HepG2 (cell line): ENCODE results near the gene VAMP2. TPM values are rescaled to one million over a fixed set of nuclear protein-coding genes. Genes with fewer than 3 reads are reported as not detected.

ENCODE experiments used
- ADNP ChIP-seq: sonication (generic); formaldehyde crosslinking; IDR thresholded peaks from 2 replicates; pipeline ENCODE4 v1.4.0; 2020; ENCODE audit warnings: missing genetic modification reagents
- ESRRA ChIP-seq: sonication (generic); formaldehyde crosslinking; IDR thresholded peaks from 2 replicates; pipeline ENCODE4 v1.5.1; 2020; ENCODE audit warnings: mild to moderate bottlenecking, low read depth, missing genetic modification reagents
- ETV6 ChIP-seq: sonication (generic); formaldehyde crosslinking; conservative IDR thresholded peaks from 2 replicates; pipeline ENCODE4 v1.4.0; 2020; ENCODE audit warnings: missing genetic modification reagents
- HCFC1 ChIP-seq: fragments of 150-350 bp; IDR thresholded peaks from 2 replicates; pipeline ENCODE4 v1.6.1; 2014; ENCODE audit warnings: low read depth, low read length
- MAZ ChIP-seq, 2 experiments: sonication (generic) in 1 of 2; formaldehyde crosslinking in 1 of 2; IDR thresholded peaks; 2 replicates each; pipeline versions ENCODE4 v1.5.0 to v1.6.1; 2012 to 2020; ENCODE audit warnings: low read depth in 2 of 2, mild to moderate bottlenecking in 2 of 2, borderline replicate concordance in 1 of 2, improper control_type of control experiment in 1 of 2, low read length in 1 of 2, missing genetic modification reagents in 1 of 2, moderate library complexity in 1 of 2
- NCOA2 ChIP-seq: sonication (generic); formaldehyde crosslinking; IDR thresholded peaks from 2 replicates; pipeline ENCODE4 v1.8.0; 2022; ENCODE audit warnings: inconsistent platforms
- NFKBIZ ChIP-seq: IDR thresholded peaks from 2 replicates; pipeline ENCODE4 v1.6.1; 2018; ENCODE audit warnings: missing genetic modification reagents, missing compliant biosample characterization
- POLR2AphosphoS5 ChIP-seq: IDR thresholded peaks from 2 replicates; pipeline ENCODE4 v1.6.1; 2012; ENCODE audit warnings: low read depth, low read length
- RNF219 ChIP-seq: sonication (generic); formaldehyde crosslinking; IDR thresholded peaks from 2 replicates; pipeline ENCODE4 v1.5.0; 2020; ENCODE audit warnings: mild to moderate bottlenecking, missing genetic modification reagents
- SP5 ChIP-seq: IDR thresholded peaks from 2 replicates; pipeline ENCODE4 v1.6.1; 2016; ENCODE audit warnings: low read depth, borderline replicate concordance
- THYN1 ChIP-seq: sonication (generic); formaldehyde crosslinking; IDR thresholded peaks from 2 replicates; pipeline ENCODE4 v1.8.1; 2023; ENCODE audit warnings: low read depth, mild to moderate bottlenecking, moderate library complexity, missing genetic modification reagents, borderline replicate concordance
- XBP1 ChIP-seq: sonication (generic); formaldehyde crosslinking; IDR thresholded peaks from 2 replicates; pipeline ENCODE4 v1.5.0; 2020; ENCODE audit warnings: missing genetic modification reagents
- ZFP36L1 ChIP-seq: sonication (generic); formaldehyde crosslinking; IDR thresholded peaks from 2 replicates; pipeline ENCODE4 v1.8.0; 2022; ENCODE audit warnings: mild to moderate bottlenecking, missing genetic modification reagents, moderate library complexity
- ZFP90 ChIP-seq: sonication (generic); formaldehyde crosslinking; IDR thresholded peaks from 2 replicates; pipeline ENCODE4 v1.8.0; 2022; ENCODE audit warnings: missing genetic modification reagents, mild to moderate bottlenecking, inconsistent platforms, borderline replicate concordance
- ZNF337 ChIP-seq: sonication (generic); formaldehyde crosslinking; IDR thresholded peaks from 2 replicates; pipeline ENCODE4 v1.5.1; 2020; ENCODE audit warnings: missing genetic modification reagents, low read depth, mild to moderate bottlenecking, borderline replicate concordance
- ZNF547 ChIP-seq: sonication (generic); formaldehyde crosslinking; IDR thresholded peaks from 2 replicates; pipeline ENCODE4 v1.5.1; 2020; ENCODE audit warnings: mild to moderate bottlenecking, missing genetic modification reagents
- ZNF629 ChIP-seq: sonication (generic); formaldehyde crosslinking; conservative IDR thresholded peaks from 2 replicates; pipeline ENCODE4 v1.5.0; 2020; ENCODE audit warnings: missing genetic modification reagents
- ZNF687 ChIP-seq: sonication (generic); formaldehyde crosslinking; IDR thresholded peaks from 2 replicates; pipeline ENCODE4 v1.5.1; 2020; ENCODE audit warnings: mild to moderate bottlenecking, missing genetic modification reagents, moderate library complexity
- ZNF710 ChIP-seq: sonication (generic); formaldehyde crosslinking; IDR thresholded peaks from 2 replicates; pipeline ENCODE4 v1.5.0; 2020; ENCODE audit warnings: mild to moderate bottlenecking, missing genetic modification reagents, borderline replicate concordance
- ZNF891 ChIP-seq: sonication (generic); formaldehyde crosslinking; IDR thresholded peaks from 2 replicates; pipeline ENCODE4 v1.5.0; 2020; ENCODE audit warnings: mild to moderate bottlenecking, missing genetic modification reagents
- polyA plus RNA-seq, 8 experiments: library from polyadenylated mRNA; depleted of rRNA in 3 of 8; stranded (reverse) in 7 of 8; unstranded in 1 of 8; fragments of >200 nt; fragmentation: Illumina TruSeq in 4 of 8; extraction: Trizol in 4 of 8; gene quantifications; 2 replicates each; pipeline versions ENCODE4 v1.2.1 to v1.2.3, GENCODE V29; 2011 to 2016; ENCODE audit warnings: low read depth in 4 of 8, missing spikeins in 1 of 8, mixed read lengths in 1 of 8; ENCODE audit not compliant: insufficient read depth in 1 of 8
- total RNA-seq, 5 experiments: library from RNA; depleted of rRNA; stranded (reverse); fragments of >200 nt; fragmentation: Illumina TruSeq; extraction: Trizol; gene quantifications; 2 replicates each; pipeline ENCODE4 v1.2.3, GENCODE V29; 2016; ENCODE audit warnings: low read depth in 1 of 5

VAMP2 gene
- total and polyA plus RNA-seq, 2 of the 13 experiments (the other 11 are each of a cell fraction or from before 2014, with no cell fraction given): 3.9 to 17.2 TPM

- TF ChIP-seq NFKBIZ (no peak), ZFP36L1 (CRISPR knock-in tag) (no peak), ZNF629 (CRISPR knock-in tag) (peak; percentile 30; the same call in 1 of the 2 replicates), XBP1 (CRISPR knock-in tag) (no peak), MAZ (IDR thresholded peaks at IDR 0.05; ENCODE audit: borderline replicate concordance, low read depth, low read length) (no peak), MAZ (CRISPR knock-in tag; IDR thresholded peaks at IDR 0.05; ENCODE audit: low read depth) (no peak), HCFC1 (no peak), ZNF891 (no peak), SP5 (CRISPR knock-in tag) (peak; percentile 17; the same call in 1 of the 2 replicates), ZFP90 (CRISPR knock-in tag) (no peak), RNF219 (CRISPR knock-in tag) (0 out of 2 replicates have a peak, but pooled peaks have one; percentile 40), ZNF337 (CRISPR knock-in tag) (no peak), ZNF710 (CRISPR knock-in tag) (no peak), POLR2AphosphoS5 (no peak), THYN1 (CRISPR knock-in tag) (no peak), ZNF547 (CRISPR knock-in tag) (no peak), ADNP (no peak), ESRRA (CRISPR knock-in tag) (no peak), ZNF687 (CRISPR knock-in tag) (peak; percentile 47), ETV6 (CRISPR knock-in tag) (no peak), NCOA2 (0 out of 2 replicates have a peak, but pooled peaks have one; percentile 38)
Measured at GRCh38 chr17:8125154-8125946, 37.4 kb downstream of the VAMP2 start (continued).
